ENCODE data around the gene PDIA6.

The PDIA6 gene, protein sequence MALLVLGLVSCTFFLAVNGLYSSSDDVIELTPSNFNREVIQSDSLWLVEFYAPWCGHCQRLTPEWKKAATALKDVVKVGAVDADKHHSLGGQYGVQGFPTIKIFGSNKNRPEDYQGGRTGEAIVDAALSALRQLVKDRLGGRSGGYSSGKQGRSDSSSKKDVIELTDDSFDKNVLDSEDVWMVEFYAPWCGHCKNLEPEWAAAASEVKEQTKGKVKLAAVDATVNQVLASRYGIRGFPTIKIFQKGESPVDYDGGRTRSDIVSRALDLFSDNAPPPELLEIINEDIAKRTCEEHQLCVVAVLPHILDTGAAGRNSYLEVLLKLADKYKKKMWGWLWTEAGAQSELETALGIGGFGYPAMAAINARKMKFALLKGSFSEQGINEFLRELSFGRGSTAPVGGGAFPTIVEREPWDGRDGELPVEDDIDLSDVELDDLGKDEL

DNA sequence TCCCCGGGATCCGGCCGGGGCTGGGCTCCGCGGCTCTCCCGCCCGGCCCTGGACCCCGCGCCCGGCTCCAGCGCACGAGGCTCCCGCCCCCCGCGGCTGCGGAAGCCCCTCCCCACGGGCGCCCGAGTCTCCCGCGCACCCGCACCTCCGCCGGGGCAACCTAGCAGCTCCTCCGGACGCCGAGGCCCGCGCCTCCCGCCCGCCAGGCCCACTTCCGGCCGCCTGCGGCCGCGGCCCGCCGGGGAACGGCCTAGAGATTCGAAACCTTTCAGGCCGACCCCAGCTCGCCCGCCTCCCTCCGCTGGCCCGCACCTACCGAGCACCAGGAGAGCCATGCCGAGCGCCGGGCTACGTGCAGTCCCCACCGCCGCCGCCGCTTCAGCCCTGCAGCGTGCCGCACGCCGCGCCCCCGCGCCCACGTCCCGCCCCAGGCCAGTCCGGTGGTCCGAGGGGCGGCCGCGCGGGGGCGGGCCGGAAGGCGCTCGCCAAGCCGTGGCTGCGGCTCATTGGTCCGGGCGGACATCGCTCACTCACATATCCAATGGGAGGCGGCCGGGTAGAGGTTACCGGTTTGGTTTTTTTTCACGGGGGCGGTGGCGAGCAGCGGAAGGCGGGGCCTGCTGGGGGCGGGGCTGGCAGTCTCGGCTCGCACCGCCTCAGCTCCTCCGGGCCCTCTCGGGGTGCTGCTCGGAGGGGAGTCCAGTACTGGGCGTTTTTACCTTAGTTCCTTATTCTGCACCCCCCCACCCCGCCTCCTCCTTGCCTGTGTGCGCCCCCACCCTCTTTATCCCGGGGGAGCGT is at the start of gene PDIA6:
Gene PDIA6, minus strand, starts transcription at position 424 of the 801 bp plus-strand sequence. Its CDS starts 89 bp downstream, at position 335.
- FAIRE-seq, result no peak

DNA sequence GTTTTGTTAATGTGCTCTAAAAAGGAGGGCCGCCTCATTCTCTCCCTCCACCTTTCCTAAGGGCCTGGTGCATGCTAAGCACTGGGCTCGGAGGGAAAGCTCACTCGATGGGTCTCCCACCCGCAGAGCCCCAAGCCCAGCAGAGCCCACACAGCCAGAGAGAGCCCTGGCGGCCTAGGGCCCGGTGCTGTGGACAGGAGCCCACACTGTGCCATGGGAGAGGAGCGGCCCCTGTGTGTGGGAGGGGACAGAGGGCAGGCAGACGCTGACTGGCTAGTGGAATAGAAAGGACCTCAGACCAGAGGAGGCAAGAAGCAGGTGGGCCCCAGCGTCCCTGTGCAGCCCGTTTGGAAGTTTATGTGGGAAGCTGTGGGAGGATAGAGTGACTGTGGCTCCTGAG is 49.7 kb upstream of the PDIA6 start:
- FAIRE-seq, result no peak

DNA sequence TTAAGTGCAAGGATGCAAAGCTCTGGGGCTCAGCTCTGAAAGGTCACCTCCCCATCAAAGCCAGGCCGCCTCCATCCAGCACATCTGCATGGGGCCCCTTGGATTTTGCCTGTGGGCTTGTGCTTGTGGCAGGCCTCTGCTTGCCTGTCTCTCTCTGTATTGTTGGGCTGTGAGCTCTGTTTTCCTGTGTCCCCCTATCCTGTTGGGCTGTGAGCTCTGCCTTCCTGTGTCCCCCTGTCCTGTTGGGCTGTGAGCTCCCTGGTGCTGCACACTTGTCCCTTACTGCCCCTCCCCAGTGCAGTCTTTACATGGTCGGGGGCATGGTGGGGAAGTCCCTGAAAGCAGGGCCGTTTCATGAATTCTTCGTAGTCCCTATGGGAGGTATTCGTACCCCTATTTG is 49.2 kb upstream of the PDIA6 start:
- no peak for FAIRE-seq

DNA sequence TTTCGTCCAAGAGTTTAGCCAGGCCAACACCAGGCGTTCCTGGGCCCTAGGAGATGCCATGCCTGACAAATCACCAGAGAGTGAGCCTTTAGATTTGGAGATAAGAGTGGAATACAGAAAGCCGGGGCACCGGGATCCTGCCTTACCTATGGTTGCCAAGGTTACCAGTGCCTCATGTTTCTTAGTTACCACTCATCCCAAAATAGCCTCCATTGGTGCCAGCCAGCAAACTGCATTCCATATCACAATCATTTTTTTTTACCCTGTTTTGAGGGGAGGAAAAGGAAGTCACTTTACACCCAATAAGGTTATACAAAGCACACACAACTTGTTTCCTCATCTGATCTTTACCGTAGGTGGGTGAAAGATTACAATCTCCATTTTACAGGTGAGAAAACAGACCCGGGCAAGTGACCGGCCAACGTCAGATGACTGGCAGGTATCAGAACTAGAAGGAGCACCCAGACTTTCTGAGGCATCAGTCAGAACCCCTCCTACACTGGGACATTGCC is 48.3 kb upstream of the PDIA6 start:
- FAIRE-seq, result no peak

DNA sequence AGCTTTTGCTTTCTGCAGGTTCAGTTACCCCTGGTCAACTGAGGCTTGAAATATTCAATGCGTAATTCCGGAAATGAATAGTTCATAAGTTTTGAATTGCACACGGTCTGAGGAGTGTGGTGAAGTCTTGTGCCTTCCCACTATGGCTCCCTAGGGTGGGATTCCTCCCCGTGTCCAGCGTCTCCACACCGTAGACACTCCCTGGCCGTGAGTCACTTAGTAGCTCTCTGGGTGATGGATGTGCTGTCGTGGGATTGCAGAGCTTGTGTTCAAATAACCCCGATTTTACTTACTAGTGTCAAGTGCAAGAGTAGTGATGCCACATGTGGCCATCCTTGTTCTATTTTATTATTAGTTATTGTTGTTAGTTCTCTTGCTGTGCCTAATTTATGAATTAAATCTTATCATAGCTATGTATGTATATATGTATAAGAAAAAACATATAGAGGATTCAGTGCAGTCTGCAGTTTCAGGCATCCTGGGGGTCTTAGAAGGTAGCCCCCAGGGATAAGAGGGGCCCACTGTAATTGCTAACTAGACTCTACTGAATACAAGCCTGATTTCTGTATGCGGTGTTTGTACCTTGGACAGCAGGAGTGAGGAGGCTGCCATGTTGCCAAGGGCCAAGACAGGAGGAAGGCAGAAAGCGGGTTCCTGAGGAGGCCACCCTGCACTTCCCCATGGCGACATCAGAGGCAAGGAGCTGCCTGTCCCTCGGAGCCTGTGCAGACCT is 47.7 kb upstream of the PDIA6 start:
- FAIRE-seq, result no peak

DNA sequence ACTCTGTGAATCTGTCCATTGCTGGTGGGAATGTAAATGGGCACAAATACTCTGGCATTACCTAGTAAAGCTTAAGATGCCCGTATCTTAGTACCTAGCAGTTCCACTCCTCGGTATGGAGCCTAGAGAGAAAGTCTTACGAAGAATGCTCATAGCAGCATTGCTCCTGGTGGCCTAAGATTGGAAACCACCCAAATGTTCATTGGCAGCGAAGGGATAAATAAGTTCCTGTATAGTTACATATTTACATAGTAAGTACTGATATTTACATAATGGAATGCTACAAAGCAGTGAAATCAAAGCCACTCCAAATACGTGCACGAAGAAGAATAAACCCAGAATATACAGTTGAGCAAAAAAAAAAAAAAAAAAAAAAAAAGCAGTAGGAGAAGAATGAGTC is 46.7 kb upstream of the PDIA6 start:
- no peak for FAIRE-seq

DNA sequence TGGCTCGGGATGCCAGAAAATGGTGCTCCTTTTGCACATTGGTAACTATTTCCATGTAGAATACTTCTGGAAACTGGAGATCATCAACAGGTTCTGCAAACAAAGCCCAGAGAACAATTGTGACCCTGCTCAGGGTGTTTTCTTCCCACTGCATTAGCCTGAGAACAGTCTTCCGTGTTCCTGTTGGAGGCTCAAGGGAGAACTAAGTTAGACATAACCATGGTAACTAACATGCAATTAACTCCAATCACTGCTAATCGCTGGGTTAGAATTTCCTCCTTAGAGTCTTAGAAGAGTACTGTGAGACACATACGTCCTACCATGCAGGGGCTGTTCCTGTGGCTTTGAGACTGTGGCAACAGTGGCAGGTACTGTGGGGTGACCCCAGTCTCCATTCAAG is 36.0 kb upstream of the PDIA6 start:
- no peak for FAIRE-seq

DNA sequence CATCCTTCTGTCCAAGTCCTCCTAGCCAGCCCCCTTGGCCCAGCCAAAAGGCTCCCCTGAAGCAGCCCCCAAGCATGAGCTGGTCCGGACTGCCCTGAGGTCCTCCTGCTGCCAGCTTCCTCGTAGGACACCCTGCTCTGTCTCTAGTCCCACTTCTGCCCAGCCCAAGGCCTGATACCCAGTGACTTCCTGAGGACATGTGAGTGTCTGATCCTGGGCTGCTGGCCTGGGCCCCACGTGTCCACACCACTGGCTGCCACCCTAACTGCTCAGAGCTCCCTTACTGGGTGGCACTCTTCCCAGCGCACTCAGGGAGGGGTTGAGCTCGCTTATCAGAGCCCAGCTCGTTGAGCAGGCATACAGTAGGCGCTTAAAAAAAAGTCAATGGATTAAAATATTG is 34.4 kb upstream of the PDIA6 start:
- FAIRE-seq, result no peak

DNA sequence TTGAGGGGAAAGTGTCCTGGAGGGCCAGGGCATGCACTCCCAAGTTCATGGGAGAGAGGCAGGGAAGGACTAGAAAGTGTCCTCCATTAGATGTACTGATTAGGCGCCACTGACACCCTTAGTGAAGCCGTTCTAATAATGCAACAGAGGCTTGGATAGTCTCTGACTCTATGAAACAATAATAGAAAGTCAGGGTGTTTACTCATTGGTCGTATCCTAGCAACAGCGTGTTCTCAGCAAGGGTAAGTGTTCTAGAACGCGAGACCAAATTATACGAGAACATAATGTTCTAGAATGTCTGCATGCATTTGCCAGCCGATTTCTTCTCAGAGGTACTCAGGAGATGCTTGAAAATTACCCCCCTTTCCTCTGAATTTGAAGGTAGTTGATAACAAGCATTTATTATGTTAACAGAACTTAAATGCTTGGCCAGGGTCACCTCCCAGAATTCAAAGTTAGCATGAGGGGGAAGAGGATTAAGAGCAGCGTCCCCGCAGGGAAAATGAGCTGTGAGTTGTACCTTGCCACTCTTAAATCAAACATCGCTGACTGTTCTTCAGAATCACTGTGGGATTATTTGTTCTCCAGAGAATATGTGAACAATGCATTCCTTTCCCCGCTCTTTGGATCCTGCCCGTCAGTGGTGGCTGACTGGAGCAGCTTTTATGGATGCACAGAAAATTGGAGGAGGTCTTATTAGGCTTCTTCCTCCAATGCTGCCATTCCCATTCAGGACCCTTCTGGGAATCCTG is 33.7 kb upstream of the PDIA6 start:
- no peak for FAIRE-seq

DNA sequence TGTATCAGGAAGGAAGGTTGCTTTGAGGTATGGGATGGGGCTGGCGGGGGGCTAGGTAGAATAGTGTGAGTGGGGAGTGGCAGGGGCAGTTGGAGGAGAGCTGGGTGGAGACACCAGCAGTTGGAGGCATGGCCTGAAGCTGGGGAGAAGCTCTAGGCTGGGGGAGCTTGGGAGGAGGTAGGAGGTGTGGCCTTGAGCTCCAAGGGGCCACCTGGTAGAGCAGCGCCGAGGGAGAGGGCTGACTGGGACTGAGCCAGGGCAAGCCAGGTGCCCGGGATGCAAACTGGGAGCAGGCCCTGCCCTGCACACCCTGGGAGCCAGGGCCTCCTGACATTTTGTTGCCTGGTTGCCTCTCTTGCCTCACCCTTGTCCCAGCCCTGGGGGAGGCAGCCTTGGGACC is 33.1 kb upstream of the PDIA6 start:
- FAIRE-seq, result no peak

DNA sequence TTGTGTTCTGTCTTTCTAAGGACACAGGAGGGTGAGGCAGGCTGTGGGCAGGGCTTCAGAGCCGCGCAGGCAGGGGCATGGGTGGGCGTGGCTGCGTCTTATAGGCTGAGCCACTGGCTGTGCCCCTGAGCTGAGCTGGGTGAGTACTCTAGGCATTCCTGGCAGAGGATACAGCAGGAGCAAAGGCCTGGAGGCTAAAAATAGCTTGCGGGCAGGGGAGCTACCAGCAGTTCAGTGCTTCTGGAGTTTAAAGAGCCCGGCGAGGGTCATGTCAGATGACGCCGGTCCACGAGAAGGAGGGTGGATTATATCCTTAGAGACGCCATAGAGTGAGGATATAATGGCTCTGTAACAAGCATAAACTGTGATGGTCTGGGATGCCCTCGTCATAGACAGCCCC is 31.5 kb upstream of the PDIA6 start:
- no peak for FAIRE-seq

DNA sequence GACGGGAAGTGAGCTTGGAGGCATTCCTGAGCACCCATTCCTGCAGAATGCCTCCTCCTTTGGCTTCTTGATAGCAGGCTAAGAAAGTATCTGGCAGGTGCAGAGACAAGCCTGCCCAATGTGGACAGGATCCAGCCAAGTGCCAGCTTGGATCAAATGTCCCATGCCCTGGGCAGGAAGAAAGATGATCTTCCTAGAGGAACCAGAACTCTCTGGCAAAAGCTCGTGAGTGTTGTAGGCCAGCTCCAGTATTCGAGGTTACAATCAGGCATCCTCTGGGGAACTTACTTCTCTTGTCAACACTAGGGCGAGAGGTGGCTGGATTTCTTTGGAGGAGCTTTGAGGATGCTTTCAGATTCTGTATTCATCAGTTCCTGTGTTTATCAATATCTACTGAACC is 29.9 kb upstream of the PDIA6 start:
- FAIRE-seq, result no peak

DNA sequence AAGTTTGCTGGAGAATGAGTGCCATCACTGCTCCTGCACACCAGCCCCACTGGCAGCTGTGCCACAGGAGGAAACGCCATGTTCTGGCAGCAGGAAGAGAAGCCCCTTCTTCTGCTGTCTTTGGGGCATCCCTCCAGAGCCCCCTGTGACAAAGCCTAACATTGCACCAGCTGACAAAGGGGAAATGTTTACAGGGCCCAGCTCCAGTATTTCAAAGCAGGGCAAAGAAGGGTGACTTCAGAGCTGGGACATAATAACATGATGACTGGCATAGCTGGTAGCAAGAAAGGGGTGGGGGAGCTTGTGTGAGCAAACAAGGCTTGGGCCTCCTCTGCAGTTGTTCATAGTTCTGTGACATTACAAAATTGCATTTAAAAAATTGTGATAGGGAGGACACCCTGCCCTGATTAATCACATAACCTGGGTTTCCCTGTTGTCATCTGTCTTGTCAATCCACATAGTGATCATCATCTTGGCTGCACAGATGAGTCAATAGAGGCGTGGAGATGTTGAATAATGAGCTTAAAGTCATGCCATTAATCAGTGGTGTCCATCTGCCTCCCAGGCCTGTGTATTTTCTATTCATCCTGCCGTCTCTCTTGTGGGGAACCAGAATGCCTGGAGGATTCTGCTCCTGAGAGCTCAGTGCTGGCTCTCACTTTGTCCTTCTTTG is 29.1 kb upstream of the PDIA6 start:
- no peak for FAIRE-seq

DNA sequence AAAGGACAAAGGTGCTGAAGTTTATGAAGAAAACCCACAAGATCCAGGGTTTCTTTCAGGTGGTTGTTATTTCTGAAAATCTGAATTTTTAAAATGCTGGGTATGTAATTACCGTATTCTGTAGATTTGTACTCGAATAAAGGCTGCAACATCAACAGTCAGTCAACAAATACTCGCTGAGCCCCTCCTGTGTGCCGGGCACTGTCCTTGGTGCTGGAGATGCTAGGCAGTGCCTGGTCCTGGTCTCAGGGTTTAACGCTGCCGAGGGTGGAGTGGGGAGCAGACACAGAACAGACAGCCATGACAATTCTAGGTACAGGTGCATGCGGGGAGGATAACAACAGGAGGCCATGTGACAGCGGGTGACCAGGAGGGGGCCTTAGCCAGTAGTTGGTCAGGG is 27.2 kb upstream of the PDIA6 start:
- FAIRE-seq, result no peak

DNA sequence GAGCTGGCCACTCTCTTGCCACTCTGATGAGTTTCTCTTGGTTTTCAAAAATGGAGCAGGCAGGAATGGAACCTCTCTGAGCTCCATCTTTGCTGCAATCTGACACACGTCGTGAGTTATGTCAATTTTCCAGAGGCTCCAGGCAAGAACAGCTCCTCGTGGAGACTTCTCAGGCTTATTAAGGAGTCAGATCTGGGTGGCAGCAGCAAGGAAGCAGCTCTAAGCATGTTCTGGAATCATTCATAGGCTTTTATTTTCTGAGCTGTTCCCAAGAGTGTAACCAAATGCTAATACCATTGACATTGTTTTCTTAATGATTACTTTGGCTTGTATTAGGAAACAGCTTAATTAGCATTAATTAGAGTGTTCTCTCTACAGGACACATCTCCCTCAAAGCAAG is 26.1 kb upstream of the PDIA6 start:
- no peak for FAIRE-seq

DNA sequence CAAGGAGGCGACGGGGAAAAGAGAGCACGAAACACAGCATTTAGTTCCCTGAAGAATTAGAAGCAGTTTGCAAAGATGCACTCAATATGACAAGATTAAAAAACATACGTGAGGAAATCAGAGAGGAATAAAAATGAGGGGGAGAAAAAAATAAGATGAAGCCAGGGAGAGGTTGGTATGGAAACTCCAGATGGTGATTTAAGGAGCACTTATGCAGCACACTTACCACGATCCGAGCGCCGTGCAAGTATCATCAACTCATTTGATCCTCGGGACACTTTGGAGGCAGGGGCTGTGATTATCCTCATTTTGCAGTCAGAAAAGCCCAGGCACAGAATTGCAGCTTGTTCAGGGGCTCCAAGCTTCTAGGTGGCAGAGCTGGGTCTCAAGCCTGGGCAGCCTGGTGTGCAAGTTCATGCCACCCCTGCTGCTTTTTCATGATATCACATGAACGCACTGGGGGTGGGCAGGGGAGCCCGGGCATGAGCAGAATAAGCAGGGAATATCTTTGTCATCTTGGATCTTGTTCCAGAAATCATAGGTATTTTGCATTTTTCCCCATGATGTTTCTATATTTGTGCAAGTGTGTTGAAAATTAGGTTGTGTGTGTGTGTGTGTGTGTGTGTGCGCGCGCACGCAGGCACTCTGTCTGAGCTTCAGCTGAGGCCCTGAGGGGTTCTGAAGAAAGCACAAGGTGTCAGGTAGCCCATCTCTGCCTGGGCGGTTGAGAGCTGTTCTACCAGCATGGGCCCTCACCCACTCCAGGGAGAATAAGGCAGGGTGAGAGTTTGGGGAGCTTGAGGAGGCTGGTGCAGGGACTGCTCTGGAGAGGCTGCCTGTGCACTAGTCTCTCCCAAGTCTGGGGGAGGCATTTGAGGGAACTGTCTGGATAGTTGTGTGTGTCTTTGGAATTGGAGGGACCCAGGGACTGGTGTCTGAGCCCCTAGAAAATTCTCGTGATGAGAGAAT is 25.0 kb upstream of the PDIA6 start:
- FAIRE-seq, result no peak

DNA sequence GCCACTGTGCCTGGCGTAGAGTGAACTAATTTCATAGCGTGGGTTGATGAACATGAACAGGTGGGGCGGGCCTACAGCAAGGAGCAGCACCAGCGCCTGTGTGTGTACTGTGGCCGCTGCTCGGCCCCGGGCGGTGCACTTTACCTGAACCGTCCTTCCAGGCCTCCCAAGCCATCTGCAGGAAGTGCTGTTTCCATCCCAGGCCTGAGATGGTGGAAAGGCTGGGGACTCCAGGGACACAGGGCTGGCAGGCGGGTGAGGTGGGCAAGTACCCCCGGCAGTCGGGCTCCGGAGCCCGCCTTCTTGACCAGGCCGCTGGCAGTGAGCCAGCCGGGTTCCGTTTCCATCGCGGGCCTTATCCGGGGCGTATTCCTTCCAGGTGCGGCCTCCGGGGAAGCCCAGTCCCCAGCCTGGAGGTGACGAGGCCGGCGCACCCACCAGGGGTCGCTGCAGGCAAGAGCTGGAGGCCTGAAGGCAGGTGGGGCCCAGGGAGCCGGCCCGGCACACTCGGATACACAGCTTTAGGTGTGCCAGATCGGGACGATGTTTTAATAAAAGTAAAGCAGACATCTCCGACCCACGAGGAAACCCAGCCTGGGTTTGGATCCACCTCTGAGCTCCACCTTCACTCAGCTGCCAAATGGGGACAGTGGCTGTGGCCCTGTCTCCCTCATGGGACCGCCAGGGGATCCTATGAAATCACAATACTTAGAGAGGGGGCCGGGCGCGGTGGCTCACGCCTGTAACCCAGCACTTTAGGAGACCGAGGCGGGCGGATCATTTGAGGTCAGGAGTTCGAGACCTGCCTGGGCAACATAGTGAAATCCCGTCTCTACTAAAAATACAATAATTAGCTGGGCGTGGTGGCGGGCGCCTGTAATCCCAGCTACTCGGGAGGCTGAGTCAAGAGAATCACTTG is 22.7 kb upstream of the PDIA6 start:
- no peak for FAIRE-seq

DNA sequence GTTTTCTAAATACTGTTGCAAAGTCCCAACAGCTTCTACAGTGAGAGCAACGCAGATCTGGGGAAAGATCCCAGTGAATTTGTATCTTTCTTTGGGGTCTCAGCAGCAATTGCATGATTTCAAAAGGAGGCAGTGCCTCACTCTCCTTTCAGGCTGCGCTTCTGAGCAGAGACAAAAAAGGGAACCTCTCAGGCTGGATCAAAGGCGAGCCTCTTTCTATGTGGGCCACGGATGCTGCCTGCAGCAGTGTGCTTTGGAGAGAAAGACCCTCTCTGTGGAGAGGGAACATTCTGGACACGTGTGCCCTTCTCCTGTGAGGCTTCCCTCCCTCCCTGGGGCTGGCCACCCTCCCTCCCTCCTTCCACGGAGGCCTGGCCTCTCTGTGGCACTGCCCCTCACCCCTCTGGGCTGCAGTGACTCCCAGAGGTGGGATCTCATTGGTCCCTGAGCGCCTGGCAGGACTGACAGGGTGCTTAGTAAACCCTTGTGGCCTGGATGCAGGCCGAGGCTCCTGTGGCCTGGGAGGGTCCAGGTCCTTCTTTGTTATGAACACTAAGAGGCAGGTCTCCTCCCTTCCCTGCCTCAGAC is 21.6 kb upstream of the PDIA6 start:
- no peak for FAIRE-seq

DNA sequence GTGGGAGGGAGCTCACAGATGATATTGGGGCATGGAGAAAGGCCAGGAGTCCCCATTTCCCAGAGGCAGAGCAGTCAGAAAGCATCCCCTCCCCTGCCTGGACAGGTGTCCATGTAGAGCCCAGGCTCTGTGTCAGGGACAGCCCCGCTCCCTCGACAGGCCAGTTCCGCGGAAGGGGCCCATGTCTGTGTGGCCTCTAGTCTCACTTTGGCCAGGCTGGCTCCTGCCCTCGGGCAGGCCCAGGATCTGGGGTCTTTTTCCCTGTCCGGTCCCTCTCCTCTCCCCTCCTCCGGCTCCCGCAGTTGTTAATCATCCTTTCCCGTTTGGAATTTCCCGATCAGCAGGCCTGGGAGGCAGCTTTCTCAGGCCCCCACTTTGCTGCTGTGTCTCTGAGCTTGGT is 20.4 kb upstream of the PDIA6 start:
- FAIRE-seq, result no peak
